NCI-H510A treated with DMSO at 0.1 percent for 48 hours (cell line): Measurements from ENCODE around the gene MAP3K10.

Experiments
- DNase-seq: peaks from one replicate; lab custom pipeline; 2025; lab: John Stamatoyannopoulos, UW

MAP3K10 gene

DNA sequence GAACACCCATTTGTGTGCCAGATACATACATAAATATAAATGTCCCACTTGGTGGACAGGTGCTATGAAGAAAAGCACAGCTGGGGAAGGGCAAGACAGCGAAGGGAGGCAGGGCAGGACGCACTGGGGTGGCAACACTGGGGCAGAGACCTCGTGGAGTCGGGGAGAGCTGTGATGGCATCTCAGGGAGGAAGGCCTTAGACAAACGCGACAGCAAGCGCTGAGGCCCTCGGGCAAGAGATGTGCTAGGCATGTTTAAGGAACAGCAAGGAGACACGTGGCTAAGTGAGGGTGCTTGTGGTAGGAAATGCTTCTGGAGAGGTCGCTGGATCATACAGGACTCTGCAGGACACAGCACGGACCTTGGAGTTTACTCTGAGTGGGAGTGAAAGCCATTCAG, 58.6 kb downstream of the MAP3K10 start:
- DNase-seq: no peak

DNA sequence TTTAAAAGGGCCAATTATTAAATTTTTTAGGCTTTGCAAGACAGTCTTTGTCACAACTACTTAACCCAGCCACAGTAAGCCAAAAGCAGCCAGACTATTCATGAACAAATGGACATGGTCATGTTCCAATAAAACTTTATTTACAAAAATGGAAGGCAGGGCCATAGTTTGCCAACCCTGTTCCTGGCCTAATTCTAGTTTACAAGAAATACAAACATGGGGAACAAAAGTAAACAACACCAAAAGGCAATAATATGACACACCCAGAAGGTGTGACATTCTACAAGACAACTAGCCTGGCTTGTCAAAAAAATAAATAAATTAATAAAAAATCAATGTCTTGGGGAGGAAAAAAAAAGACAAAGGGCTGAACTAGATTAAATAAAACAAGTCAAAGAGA, 60.0 kb downstream of the MAP3K10 start:
- DNase-seq: no peak

DNA sequence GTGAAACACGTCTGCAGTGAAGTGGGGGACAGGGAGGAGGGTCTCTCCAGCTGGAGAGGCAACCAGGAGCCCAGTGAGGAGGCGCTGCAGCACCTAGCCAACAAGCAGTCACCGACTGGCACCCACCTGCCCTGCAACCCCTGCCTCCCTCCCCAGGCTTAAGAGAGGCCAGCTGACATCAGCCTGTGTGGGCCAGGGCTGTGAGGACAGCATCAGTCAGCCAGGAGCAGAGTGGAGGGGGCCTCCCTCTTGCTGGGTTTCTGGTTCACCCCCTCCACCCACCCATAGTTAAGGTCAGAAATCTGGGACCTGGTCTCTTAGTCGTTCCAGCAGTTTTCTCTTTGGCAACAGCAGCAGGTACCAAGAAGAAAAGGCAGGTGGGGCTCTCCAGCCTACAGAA, 60.8 kb downstream of the MAP3K10 start:
- DNase-seq: no peak

DNA sequence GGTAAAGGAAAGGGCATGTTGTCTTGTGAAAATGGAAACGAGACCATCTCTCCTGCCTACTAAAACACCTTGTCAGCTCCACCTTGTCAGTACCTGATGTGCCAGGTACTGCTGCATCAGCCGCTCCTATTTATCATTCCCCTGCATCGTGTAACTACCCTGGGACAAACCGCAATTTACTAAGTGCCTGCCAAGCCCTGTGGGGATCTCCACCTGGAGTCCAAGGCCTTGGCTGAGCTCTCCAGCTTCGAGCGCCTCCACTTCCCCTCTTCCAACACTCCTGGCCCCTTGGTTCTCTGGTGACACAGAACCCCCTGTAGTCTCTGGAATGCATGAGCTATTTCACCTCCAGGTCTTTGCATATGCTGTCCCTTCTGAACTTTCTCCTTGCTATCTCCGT, 61.2 kb downstream of the MAP3K10 start:
- DNase-seq: no peak

DNA sequence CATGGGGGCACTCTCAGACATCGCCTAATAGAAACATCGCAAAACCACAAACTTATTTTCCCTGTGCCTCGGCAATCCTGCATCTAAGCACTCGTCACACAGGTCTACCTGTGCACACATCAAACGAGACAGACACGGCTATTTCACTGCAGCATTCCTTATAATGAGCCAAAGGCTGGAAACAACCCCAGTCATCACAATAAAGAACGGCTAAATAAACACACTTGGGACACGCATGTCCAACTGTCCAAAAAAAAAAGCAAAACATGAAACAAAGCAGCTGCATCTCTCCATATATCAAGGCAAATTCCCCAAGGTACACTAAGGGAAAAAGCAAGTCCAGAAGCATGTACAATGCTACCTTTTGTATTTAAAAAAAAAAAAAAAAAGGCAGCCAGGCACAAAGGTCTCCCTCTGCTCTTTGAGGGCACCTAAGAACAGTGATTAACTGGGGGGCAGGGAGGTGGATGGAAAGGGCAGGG, 62.4 kb downstream of the MAP3K10 start:
- DNase-seq: no peak

DNA sequence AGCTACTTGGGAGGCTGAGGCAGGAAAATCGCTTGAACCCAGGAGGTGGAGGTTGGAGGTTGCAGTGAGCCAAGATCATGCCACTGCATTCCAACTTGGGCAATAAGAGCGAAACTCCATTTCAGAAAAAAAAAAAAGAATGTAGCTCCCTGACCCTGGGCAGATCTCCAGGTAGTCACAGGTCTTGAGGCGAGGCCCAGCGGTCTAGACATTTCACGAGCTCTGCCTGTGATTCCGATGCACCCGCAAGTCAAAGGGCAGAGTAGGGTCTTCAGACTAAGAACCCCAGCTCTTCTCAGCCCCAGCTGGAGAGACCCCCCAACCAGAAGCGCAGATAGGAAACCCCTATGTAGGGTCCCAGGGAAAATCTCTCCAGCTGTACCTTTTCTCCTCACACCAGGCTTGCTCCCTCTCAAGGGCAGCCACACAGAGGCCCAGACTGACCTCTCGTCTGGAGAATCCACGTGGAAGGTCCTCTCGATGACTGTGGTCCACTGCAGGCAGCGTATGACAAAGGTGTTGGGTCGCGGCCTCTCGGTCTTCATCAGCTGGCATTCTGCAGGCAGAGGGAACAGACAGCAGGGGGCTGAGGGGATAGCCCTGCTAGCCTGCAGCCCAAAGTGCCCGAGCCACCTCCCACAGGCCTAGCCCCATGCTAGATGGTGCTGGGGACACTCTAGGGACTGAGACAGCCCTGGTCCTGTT, 63.6 kb downstream of the MAP3K10 start:
- DNase-seq: no peak

DNA sequence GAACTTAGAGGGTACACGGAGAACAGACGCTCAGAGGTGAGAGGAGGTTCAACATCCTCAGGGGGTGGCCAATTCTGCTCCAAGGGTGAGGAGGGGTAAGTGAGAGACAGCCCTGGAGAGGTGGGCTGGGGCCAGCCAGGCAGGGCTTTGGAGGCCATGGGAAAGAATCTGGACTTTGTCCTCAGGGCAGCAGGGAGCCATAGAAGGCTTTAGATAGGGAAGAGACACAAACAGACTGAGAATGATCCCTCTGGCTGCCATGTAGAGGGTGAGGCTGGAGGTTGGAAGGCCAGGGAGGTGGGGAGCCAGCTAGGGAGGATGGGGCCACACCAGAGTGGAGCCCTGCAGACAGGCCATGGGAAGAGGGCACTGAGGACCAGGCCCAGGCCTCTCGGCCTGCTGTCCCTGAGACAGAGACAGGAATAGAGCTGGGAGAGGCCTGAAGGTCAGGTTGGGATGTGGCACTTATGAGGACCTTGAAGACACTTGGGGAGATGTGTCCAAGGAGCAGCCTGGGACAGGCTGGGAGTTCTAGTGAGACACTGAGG, 64.5 kb downstream of the MAP3K10 start:
- DNase-seq: no peak

DNA sequence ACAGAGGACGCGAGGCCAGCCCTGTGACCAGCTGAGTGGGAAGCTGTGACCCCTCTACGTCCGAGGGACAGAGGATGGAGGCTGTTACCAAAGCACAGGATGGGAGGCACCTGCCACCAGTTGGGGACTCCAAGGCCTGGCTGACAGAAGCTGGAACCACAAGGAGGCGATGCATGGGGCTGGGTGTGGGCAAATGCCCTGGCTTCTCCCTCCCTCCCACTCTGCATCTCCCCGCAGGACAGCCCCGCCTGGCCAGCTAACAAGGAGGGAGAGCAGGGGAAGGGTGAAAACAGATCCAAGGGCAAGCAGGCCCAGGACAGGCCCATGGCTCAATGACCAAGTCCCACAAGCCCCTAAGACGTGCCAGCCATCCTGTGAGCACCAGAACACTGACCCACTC, 65.3 kb downstream of the MAP3K10 start:
- DNase-seq: no peak

DNA sequence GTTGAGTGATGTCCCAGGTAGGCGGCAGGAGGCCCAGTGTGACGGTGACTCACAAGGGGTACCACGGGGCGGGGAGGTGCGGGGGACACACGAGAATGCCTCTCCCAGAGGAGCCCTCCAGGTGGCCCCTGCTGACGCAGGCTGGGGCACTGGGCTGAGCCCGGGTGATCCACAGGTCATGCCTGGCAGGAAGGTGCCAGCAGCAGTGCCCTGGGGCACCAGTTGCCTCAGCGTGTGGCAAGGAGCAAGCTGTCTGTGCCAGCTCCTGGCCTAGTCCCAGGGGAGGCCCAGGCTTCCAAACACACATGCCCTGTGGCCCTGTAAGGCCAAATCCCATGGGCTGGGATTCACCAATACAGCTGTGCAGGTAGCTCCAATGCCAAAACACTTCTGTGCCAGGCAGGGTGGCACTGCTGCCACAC, 65.9 kb downstream of the MAP3K10 start:
- no peak for DNase-seq

DNA sequence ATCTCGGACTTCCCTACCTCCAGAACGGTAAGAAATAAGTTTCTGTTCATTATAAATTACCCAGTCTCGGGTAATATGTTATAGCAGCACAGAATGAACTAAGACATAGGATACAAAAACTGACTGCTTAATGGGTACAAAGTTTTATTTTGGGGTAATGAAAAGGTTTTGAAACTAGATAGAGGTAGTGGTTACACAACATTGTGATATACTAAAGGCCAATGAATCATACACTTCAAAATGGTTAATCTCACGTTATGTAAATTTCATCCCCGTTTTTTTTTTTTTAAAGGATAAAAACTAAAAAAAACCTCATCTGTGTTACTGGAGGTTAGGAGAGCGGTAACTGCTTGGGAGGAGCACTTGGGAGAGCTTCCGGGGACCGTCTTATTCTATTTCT, 70.4 kb downstream of the MAP3K10 start:
- no peak for DNase-seq

DNA sequence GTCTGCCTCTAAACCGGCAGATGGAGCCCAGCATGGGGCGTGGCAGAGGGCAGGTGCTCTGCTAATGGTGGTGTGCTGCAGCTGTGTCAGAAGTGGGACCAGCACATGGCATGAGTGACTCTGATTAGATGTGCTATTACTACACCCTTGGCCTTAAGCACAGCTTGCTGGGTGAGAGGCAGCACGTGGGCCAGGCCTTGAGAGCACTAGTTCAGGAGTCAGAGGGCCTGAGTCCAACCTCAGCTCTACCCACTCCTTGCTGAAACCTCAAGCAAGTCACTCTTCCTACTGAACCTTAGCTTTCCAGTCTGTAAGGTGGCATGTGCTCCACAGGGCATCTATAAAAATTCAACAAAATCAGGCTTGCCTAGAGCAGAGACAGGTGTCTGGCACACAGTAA, 71.2 kb downstream of the MAP3K10 start:
- DNase-seq: no peak

DNA sequence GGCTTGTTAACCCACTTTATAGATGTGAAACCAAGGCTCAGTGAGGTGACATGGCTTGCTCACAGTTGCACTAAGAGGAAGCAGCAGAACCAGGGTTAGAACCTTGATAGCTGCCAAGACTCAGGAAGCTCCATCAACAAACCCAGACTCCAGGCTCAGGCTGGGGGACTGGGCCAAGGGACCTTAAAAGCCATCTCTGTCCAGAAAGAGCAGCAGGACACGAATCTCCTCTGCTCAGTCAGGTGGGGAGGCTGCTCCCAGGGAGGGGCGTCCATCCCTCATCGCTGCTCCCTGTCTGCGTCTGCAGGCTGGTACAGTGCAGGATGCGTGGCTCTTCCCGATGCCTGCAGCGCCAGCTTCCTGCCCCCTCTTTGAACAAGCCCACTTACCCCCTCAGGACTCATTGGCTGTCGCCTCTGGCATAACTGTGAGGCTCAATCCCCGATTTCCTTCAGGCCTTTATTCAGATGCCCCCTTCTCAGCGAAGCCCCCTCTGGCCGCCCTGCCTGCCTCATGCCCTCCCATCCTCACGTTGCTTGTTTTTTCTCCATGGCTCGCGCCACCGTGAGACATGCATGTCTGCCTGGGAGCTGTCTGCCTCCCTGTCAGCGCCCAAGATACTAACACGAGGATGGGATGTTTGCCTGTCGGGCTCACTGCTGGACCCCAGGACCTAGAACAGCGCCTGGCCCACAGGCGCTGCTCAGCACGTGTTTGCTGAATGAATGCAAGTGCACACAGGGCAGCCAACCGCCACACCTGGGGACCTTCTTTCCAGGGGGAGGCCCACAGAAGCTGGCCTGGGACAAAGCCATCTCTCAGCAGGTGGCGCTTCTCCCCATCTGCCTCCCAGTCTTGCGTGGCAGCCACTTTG, 72.5 kb downstream of the MAP3K10 start:
- no peak for DNase-seq

DNA sequence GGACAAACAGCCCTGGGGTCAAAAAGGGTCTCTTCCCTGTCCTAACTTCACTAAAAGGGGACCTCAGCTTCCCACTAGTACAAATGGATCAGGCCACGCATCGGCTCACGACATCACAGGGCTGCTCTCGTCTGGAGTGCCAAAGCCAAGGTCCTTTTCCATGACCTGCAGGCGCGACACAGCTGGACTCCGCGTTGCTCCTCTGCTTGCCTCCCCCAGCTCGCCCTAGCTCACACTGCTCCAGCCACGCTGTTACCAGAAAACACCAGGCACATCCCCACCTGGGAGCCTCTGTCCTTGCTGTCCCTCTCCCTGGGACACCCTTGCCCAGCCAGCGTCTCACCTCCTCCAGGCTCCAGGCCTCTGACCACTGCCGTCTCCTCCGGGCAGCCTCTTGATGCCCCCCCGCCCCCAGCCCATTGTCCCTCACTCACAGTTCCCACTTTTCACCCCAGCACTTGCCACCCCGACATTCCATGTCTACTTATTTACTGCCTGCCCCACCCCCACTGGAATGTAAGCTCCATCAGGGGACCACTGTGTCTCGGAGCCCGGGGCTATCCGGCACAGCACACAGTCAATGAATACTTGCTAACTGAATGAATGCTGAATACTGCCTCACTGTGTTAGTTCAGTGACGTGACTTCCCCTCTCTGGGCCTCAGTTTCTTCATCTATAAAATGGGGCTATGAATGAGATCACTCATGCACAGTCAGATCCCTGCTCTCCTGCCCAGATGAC, 73.3 kb downstream of the MAP3K10 start:
- no peak for DNase-seq
